ENCODE measurements around the gene LDB3.

DNA sequence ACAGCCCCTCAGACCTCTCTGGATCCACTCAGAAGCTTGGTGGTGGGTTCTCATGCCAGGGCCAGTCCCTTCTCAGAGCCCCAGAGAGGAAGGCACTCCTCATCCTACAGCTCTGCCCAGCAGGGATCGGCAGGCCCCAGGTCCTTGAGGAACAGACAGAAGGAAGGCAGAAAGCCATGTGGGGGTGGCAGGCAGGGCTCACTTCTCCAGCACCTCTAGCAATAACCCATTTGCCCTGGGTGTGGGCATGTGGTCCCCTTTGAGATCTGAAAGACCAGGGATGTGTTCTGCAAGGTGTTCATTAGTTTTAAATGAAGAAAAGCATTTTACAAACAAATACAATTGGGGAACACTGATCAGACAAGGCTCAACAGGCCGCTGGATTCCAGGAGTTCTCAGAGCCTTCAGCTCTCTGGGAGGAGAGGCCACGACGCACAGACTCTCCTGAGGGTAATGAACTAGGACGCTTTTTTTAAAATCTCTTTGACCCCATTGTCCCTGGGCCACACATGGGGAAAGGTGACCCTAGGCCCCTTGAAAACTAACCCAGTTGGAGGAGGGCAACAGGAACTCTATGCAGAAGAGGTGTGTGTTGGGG, 40.6 kb downstream of the LDB3 start:
- TF ChIP-seq, protein P1, sequence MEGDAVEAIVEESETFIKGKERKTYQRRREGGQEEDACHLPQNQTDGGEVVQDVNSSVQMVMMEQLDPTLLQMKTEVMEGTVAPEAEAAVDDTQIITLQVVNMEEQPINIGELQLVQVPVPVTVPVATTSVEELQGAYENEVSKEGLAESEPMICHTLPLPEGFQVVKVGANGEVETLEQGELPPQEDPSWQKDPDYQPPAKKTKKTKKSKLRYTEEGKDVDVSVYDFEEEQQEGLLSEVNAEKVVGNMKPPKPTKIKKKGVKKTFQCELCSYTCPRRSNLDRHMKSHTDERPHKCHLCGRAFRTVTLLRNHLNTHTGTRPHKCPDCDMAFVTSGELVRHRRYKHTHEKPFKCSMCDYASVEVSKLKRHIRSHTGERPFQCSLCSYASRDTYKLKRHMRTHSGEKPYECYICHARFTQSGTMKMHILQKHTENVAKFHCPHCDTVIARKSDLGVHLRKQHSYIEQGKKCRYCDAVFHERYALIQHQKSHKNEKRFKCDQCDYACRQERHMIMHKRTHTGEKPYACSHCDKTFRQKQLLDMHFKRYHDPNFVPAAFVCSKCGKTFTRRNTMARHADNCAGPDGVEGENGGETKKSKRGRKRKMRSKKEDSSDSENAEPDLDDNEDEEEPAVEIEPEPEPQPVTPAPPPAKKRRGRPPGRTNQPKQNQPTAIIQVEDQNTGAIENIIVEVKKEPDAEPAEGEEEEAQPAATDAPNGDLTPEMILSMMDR (conservative IDR thresholded peaks at IDR 0.05 in 1 of 2, IDR thresholded peaks at IDR 0.05 in 1 of 2; ENCODE audit: extremely low read depth in 1 of 2, insufficient read depth in 1 of 2, low read depth in 1 of 2, low read length in 2 of 2): no peak
- no peak for TF ChIP-seq EZH2 (IDR thresholded peaks at IDR 0.05; ENCODE audit: borderline replicate concordance, low read length)
